ENCODE measurements around the gene ARNT2. TPM values are rescaled to one million over a fixed set of nuclear protein-coding genes. Genes with fewer than 3 reads are reported as not detected.
A peak's percentile ranks its signal among the peaks of the same experiment; 100 is the strongest.

ARNT2 gene
- total and polyA plus RNA-seq, 4 donors = 0.63 to 16.2 (median 4.9) TPM

- Histone ChIP-seq H3K9me3 (ENCODE audit: control insufficient read depth, low read length) (no peaks in the 10 kb centered on the region), H3K27ac (ENCODE audit: low read depth in 1 of 2, low read length in 2 of 2) (no peak overlapping the region), H3K4me3 (ENCODE audit: low read length in 2 of 2) (no peak overlapping the region), H3K36me3 (ENCODE audit: control insufficient read depth in 1 of 2, insufficient read depth in 2 of 2, low read length in 1 of 2) (peaks cover 0 to 5% of the 10 kb centered on the region in 2 donors), H3K4me1 (ENCODE audit: control insufficient read depth in 1 of 2, insufficient read depth in 2 of 2, low read length in 2 of 2) (no peaks in the 10 kb centered on the region), H3K27me3 (ENCODE audit: control insufficient read depth in 1 of 2, insufficient read depth in 2 of 2, low read length in 1 of 2) (no peaks in the 10 kb centered on the region)
- ATAC-seq (ENCODE audit: low FRiP score) (no peak), DNase-seq (no peak)
- 92 to 97% methylated on average over 7 of the region's 7 CpGs for WGBS, 2 donors
- intact Hi-C loops (cut with DNase I) = no loop called here
These were observed 159.3 kb downstream of the ARNT2 start for GRCh38 chr15:80563372-80563997.

GRCh38 chr15:80564056-80564455 lies 159.9 kb downstream of the ARNT2 start:
- H3K27me3 ChIP-seq (ENCODE audit: control insufficient read depth in 1 of 2, insufficient read depth in 2 of 2, low read length in 1 of 2) = no peaks in the 10 kb centered on the region
- H3K4me3 ChIP-seq (ENCODE audit: low read length in 2 of 2) = no peak overlapping the region
- H3K27ac ChIP-seq (ENCODE audit: low read depth in 1 of 2, low read length in 2 of 2) = no peak overlapping the region
- intact Hi-C loops (cut with DNase I) = no loop called here
- no peaks in the 10 kb centered on the region for H3K9me3 ChIP-seq (ENCODE audit: control insufficient read depth, low read length)
- H3K4me1 ChIP-seq (ENCODE audit: control insufficient read depth in 1 of 2, insufficient read depth in 2 of 2, low read length in 2 of 2) = no peaks in the 10 kb centered on the region
- peaks cover 0 to 5% of the 10 kb centered on the region in 2 donors for H3K36me3 ChIP-seq (ENCODE audit: control insufficient read depth in 1 of 2, insufficient read depth in 2 of 2, low read length in 1 of 2)
- ATAC-seq (ENCODE audit: low FRiP score) = no peak
- DNase-seq = no peak
- WGBS, 2 donors = 92 to 95% methylated on average over 8 of the region's 8 CpGs

- Histone ChIP-seq H3K9me3 (ENCODE audit: control insufficient read depth, low read length) (no peaks in the 10 kb centered on the region), H3K27me3 (ENCODE audit: control insufficient read depth in 1 of 2, insufficient read depth in 2 of 2, low read length in 1 of 2) (no peaks in the 10 kb centered on the region), H3K36me3 (ENCODE audit: control insufficient read depth in 1 of 2, insufficient read depth in 2 of 2, low read length in 1 of 2) (peaks cover 0 to 5% of the 10 kb centered on the region in 2 donors), H3K4me1 (ENCODE audit: control insufficient read depth in 1 of 2, insufficient read depth in 2 of 2, low read length in 2 of 2) (no peaks in the 10 kb centered on the region), H3K4me3 (ENCODE audit: low read length in 2 of 2) (no peak overlapping the region), H3K27ac (ENCODE audit: low read depth in 1 of 2, low read length in 2 of 2) (no peak overlapping the region)
- ATAC-seq (ENCODE audit: low FRiP score) (no peak), DNase-seq (no peak)
- 99 to 100% methylated on average over 1 of the region's 1 CpG for WGBS, 2 donors
- intact Hi-C loops (cut with DNase I) = loop anchor here (5.0 kb wide), 4 partner anchors 108 to 407 kb away; partner anchors contain the start of genes ABHD17C (in 1 of the 2) and CEMIP (in 1 of the 2)
These were observed 161.2 kb downstream of the ARNT2 start for GRCh38 chr15:80565398-80565797.

GRCh38 chr15:80565988-80566387 lies 161.8 kb downstream of the ARNT2 start:
- Histone ChIP-seq H3K36me3 (ENCODE audit: control insufficient read depth in 1 of 2, insufficient read depth in 2 of 2, low read length in 1 of 2) (peaks cover 0 to 5% of the 10 kb centered on the region in 2 donors), H3K4me3 (ENCODE audit: low read length in 2 of 2) (no peak overlapping the region), H3K27ac (ENCODE audit: low read depth in 1 of 2, low read length in 2 of 2) (no peak overlapping the region), H3K4me1 (ENCODE audit: control insufficient read depth in 1 of 2, insufficient read depth in 2 of 2, low read length in 2 of 2) (no peaks in the 10 kb centered on the region), H3K27me3 (ENCODE audit: control insufficient read depth in 1 of 2, insufficient read depth in 2 of 2, low read length in 1 of 2) (no peaks in the 10 kb centered on the region), H3K9me3 (ENCODE audit: control insufficient read depth, low read length) (no peaks in the 10 kb centered on the region)
- intact Hi-C loops (cut with DNase I) = loop anchor here (2.0 to 5.0 kb wide), 6 partner anchors 109 to 406 kb away; partner anchors contain the start of genes ABHD17C (in 1 of the 2) and CEMIP (in 1 of the 2)
- DNase-seq (no peak), ATAC-seq (ENCODE audit: low FRiP score) (no peak)
- 91 to 95% methylated on average over 4 of the region's 4 CpGs for WGBS, 2 donors

- WGBS, 2 donors = 0 to 1% methylated on average over 5 of the region's 5 CpGs
- H3K27me3 ChIP-seq (ENCODE audit: control insufficient read depth in 1 of 2, insufficient read depth in 2 of 2, low read length in 1 of 2) = no peaks in the 10 kb centered on the region
- H3K27ac ChIP-seq (ENCODE audit: low read depth in 1 of 2, low read length in 2 of 2) = no peak overlapping the region
- H3K4me3 ChIP-seq (ENCODE audit: low read length in 2 of 2) = no peak overlapping the region
- H3K36me3 ChIP-seq (ENCODE audit: control insufficient read depth in 1 of 2, insufficient read depth in 2 of 2, low read length in 1 of 2) = peaks cover 0 to 5% of the 10 kb centered on the region in 2 donors
- H3K9me3 ChIP-seq (ENCODE audit: control insufficient read depth, low read length) = no peaks in the 10 kb centered on the region
- intact Hi-C loops (cut with DNase I) = loop anchor here (2.0 to 5.0 kb wide), 7 partner anchors 110 to 405 kb away; partner anchors contain the start of genes CEMIP (in 2 of the 2) and ABHD17C (in 1 of the 2)
- no peaks in the 10 kb centered on the region for H3K4me1 ChIP-seq (ENCODE audit: control insufficient read depth in 1 of 2, insufficient read depth in 2 of 2, low read length in 2 of 2)
- DNase-seq (peak in 1 of 2 donors; percentile 55), ATAC-seq (ENCODE audit: low FRiP score) (peak; percentile 80)
These were observed 163.6 kb downstream of the ARNT2 start for GRCh38 chr15:80567721-80568157.

GRCh38 chr15:80568298-80568697 lies 164.1 kb downstream of the ARNT2 start:
- ATAC-seq (ENCODE audit: low FRiP score) = no peak
- WGBS, 2 donors = 62 to 63% methylated on average over 8 of the region's 8 CpGs
- H3K9me3 ChIP-seq (ENCODE audit: control insufficient read depth, low read length) = no peaks in the 10 kb centered on the region
- no peak overlapping the region for H3K27ac ChIP-seq (ENCODE audit: low read depth in 1 of 2, low read length in 2 of 2)
- intact Hi-C loops (cut with DNase I) = loop anchor here (2.0 to 5.0 kb wide), 5 partner anchors 111 to 404 kb away; partner anchors contain the start of genes CEMIP (in 2 of the 2) and ABHD17C (in 1 of the 2)
- H3K4me3 ChIP-seq (ENCODE audit: low read length in 2 of 2) = no peak overlapping the region
- DNase-seq = no peak
- no peaks in the 10 kb centered on the region for H3K4me1 ChIP-seq (ENCODE audit: control insufficient read depth in 1 of 2, insufficient read depth in 2 of 2, low read length in 2 of 2)
- no peaks in the 10 kb centered on the region for H3K27me3 ChIP-seq (ENCODE audit: control insufficient read depth in 1 of 2, insufficient read depth in 2 of 2, low read length in 1 of 2)
- H3K36me3 ChIP-seq (ENCODE audit: control insufficient read depth in 1 of 2, insufficient read depth in 2 of 2, low read length in 1 of 2) = peaks cover 0 to 5% of the 10 kb centered on the region in 2 donors

- no peak for ATAC-seq (ENCODE audit: low FRiP score)
- intact Hi-C loops (cut with DNase I) = loop anchor here (2.0 to 5.0 kb wide), 5 partner anchors 112 to 403 kb away; partner anchors contain the start of genes CEMIP (in 2 of the 2) and ABHD17C (in 1 of the 2)
- DNase-seq = no peak
These were observed 164.9 kb downstream of the ARNT2 start for GRCh38 chr15:80568876-80569605.

GRCh38 chr15:80569656-80570055 lies 165.5 kb downstream of the ARNT2 start:
- Histone ChIP-seq H3K4me3 (ENCODE audit: low read length in 2 of 2) (no peak overlapping the region), H3K4me1 (ENCODE audit: control insufficient read depth in 1 of 2, insufficient read depth in 2 of 2, low read length in 2 of 2) (no peaks in the 10 kb centered on the region), H3K9me3 (ENCODE audit: control insufficient read depth, low read length) (no peaks in the 10 kb centered on the region), H3K27ac (ENCODE audit: low read depth in 1 of 2, low read length in 2 of 2) (no peak overlapping the region), H3K27me3 (ENCODE audit: control insufficient read depth in 1 of 2, insufficient read depth in 2 of 2, low read length in 1 of 2) (no peaks in the 10 kb centered on the region), H3K36me3 (ENCODE audit: control insufficient read depth in 1 of 2, insufficient read depth in 2 of 2, low read length in 1 of 2) (no peaks in the 10 kb centered on the region)
- WGBS, 2 donors = 95 to 99% methylated on average over 4 of the region's 4 CpGs
- ATAC-seq (ENCODE audit: low FRiP score) (no peak), DNase-seq (no peak)
- intact Hi-C loops (cut with DNase I) = loop anchor here (2.0 to 5.0 kb wide), 5 partner anchors 112 to 403 kb away; partner anchors contain the start of genes CEMIP (in 2 of the 2) and ABHD17C (in 1 of the 2)

More at GRCh38 chr15:80568876-80569605, 164.9 kb downstream of the ARNT2 start:
- Histone ChIP-seq H3K36me3 (ENCODE audit: control insufficient read depth in 1 of 2, insufficient read depth in 2 of 2, low read length in 1 of 2) (no peaks in the 10 kb centered on the region), H3K9me3 (ENCODE audit: control insufficient read depth, low read length) (no peaks in the 10 kb centered on the region), H3K4me3 (ENCODE audit: low read length in 2 of 2) (no peak overlapping the region), H3K27ac (ENCODE audit: low read depth in 1 of 2, low read length in 2 of 2) (no peak overlapping the region), H3K27me3 (ENCODE audit: control insufficient read depth in 1 of 2, insufficient read depth in 2 of 2, low read length in 1 of 2) (no peaks in the 10 kb centered on the region), H3K4me1 (ENCODE audit: control insufficient read depth in 1 of 2, insufficient read depth in 2 of 2, low read length in 2 of 2) (no peaks in the 10 kb centered on the region)
- 79 to 80% methylated on average over 20 of the region's 20 CpGs for WGBS, 2 donors
